ENCODE results near the gene MYL10. TPM values are rescaled to one million over a fixed set of nuclear protein-coding genes. Genes with fewer than 3 reads are reported as not detected.

MYL10 gene
- total RNA-seq, 1 donor from 2014 or later = not detected

- no peaks in the 10 kb centered on the region for H3K9me3 Mint-ChIP-seq
- DNase-seq (ENCODE audit: extremely low spot score, unreplicated experiment) = no peak
- H3K4me3 Mint-ChIP-seq = no peak overlapping the region
- H3K27ac Mint-ChIP-seq = no peak overlapping the region
- no peaks in the 10 kb centered on the region for H3K36me3 Mint-ChIP-seq
- H3K4me1 Mint-ChIP-seq (ENCODE audit: unreplicated experiment) = no peaks in the 10 kb centered on the region
- H3K27me3 Mint-ChIP-seq = peaks cover 6% of the 10 kb centered on the region
- TF ChIP-seq CTCF (conservative IDR thresholded peaks at IDR 0.05) = no peak
Measured at GRCh38 chr7:101636822-101637623, 7.9 kb upstream of the MYL10 start.

- Mint-ChIP-seq H3K4me3 (no peak overlapping the region), H3K27ac (no peak overlapping the region), H3K36me3 (no peaks in the 10 kb centered on the region), H3K27me3 (peaks cover 3% of the 10 kb centered on the region), H3K4me1 (ENCODE audit: unreplicated experiment) (no peaks in the 10 kb centered on the region), H3K9me3 (no peaks in the 10 kb centered on the region)
- TF ChIP-seq CTCF (conservative IDR thresholded peaks at IDR 0.05) = no peak
- no peak for DNase-seq (ENCODE audit: extremely low spot score, unreplicated experiment)
Measured at GRCh38 chr7:101635484-101635883, 6.4 kb upstream of the MYL10 start.

- H3K27me3 Mint-ChIP-seq = peaks cover 3% of the 10 kb centered on the region
- peaks cover 1% of the 10 kb centered on the region for H3K4me1 Mint-ChIP-seq (ENCODE audit: unreplicated experiment)
- no peak overlapping the region for H3K27ac Mint-ChIP-seq
- H3K9me3 Mint-ChIP-seq = no peaks in the 10 kb centered on the region
- no peaks in the 10 kb centered on the region for H3K36me3 Mint-ChIP-seq
- no peak for DNase-seq (ENCODE audit: extremely low spot score, unreplicated experiment)
- H3K4me3 Mint-ChIP-seq = no peak overlapping the region
- no peak for TF ChIP-seq CTCF (conservative IDR thresholded peaks at IDR 0.05)
Measured at GRCh38 chr7:101634196-101634717, 5.2 kb upstream of the MYL10 start.

- H3K4me3 Mint-ChIP-seq = no peak overlapping the region
- H3K27me3 Mint-ChIP-seq = peaks cover 3% of the 10 kb centered on the region
- peaks cover 6% of the 10 kb centered on the region for H3K4me1 Mint-ChIP-seq (ENCODE audit: unreplicated experiment)
- no peaks in the 10 kb centered on the region for H3K9me3 Mint-ChIP-seq
- no peak overlapping the region for H3K27ac Mint-ChIP-seq
- H3K36me3 Mint-ChIP-seq = no peaks in the 10 kb centered on the region
- TF ChIP-seq CTCF (conservative IDR thresholded peaks at IDR 0.05) = no peak
- no peak for DNase-seq (ENCODE audit: extremely low spot score, unreplicated experiment)
Measured at GRCh38 chr7:101633511-101633910, 4.4 kb upstream of the MYL10 start.

GRCh38 chr7:101632641-101633040 is 3.5 kb upstream of the MYL10 start:
- no peaks in the 10 kb centered on the region for H3K27me3 Mint-ChIP-seq
- H3K36me3 Mint-ChIP-seq = no peaks in the 10 kb centered on the region
- no peak overlapping the region for H3K4me3 Mint-ChIP-seq
- no peaks in the 10 kb centered on the region for H3K9me3 Mint-ChIP-seq
- no peak overlapping the region for H3K27ac Mint-ChIP-seq
- H3K4me1 Mint-ChIP-seq (ENCODE audit: unreplicated experiment) = peaks cover 8% of the 10 kb centered on the region
- no peak for TF ChIP-seq CTCF (conservative IDR thresholded peaks at IDR 0.05)
- DNase-seq (ENCODE audit: extremely low spot score, unreplicated experiment) = no peak
